Muscle layer of colon (tissue), 2 donors: ENCODE measurements around the gene NKAIN2.
"Not testable (repeated sequence)": the region's sequence is repeated elsewhere in the genome, so short reads cannot be mapped to it uniquely, and the experiment has no call there.

Experiments
- H3K27ac ChIP-seq: one replicate; pipeline ENCODE4 v1.7.0; 2013; ENCODE audit warnings: low read depth, mild to moderate bottlenecking, low read length, moderate library complexity
- H3K27me3 ChIP-seq, 2 donors: one replicate each; pipeline ENCODE4 v1.7.0; 2013; ENCODE audit warnings: low read length in 2 of 2, mild to moderate bottlenecking in 2 of 2; ENCODE audit not compliant: insufficient read depth in 2 of 2, control insufficient read depth in 1 of 2
- H3K36me3 ChIP-seq: one replicate; pipeline ENCODE4 v1.7.0; 2013; ENCODE audit warnings: mild to moderate bottlenecking, low read length; ENCODE audit not compliant: insufficient read depth
- H3K4me1 ChIP-seq: one replicate; pipeline ENCODE4 v1.7.0; 2013; ENCODE audit warnings: mild to moderate bottlenecking, low read length; ENCODE audit not compliant: insufficient read depth
- H3K4me3 ChIP-seq, 2 donors: one replicate each; pipeline ENCODE4 v1.7.0; 2013; ENCODE audit warnings: low read length in 2 of 2, low read depth in 1 of 2, mild to moderate bottlenecking in 1 of 2, moderate library complexity in 1 of 2
- H3K9ac ChIP-seq: one replicate; pipeline ENCODE4 v1.7.0; 2013; ENCODE audit warnings: low read length
- H3K9me3 ChIP-seq: one replicate; pipeline ENCODE4 v1.7.0; 2013; ENCODE audit warnings: mild to moderate bottlenecking, low read length
- donor health status: abdominal sarcoma.
- donor health status: Adenocarcinoma of cecum.

NKAIN2 gene

GRCh38 chr6:124683507-124683906, 879.8 kb downstream of the NKAIN2 start:
- H3K4me3 ChIP-seq, result no peak overlapping the region
- no peak overlapping the region for H3K9ac ChIP-seq
- H3K27ac ChIP-seq, result no peak overlapping the region
- H3K9me3 ChIP-seq, result peaks cover 2% of the 10 kb centered on the region
- no peaks in the 10 kb centered on the region for H3K27me3 ChIP-seq
- no peaks in the 10 kb centered on the region for H3K4me1 ChIP-seq
- H3K36me3 ChIP-seq, result no peaks in the 10 kb centered on the region

GRCh38 chr6:124684621-124685020, 881.0 kb downstream of the NKAIN2 start:
- no peak overlapping the region for H3K9ac ChIP-seq
- no peaks in the 10 kb centered on the region for H3K27me3 ChIP-seq
- H3K4me3 ChIP-seq, result no peak overlapping the region
- no peaks in the 10 kb centered on the region for H3K4me1 ChIP-seq
- H3K9me3 ChIP-seq, result no peaks in the 10 kb centered on the region
- H3K36me3 ChIP-seq, result no peaks in the 10 kb centered on the region
- H3K27ac ChIP-seq, result no peak overlapping the region

GRCh38 chr6:124688369-124688768, 884.7 kb downstream of the NKAIN2 start:
- Histone ChIP-seq H3K9me3 (no peaks in the 10 kb centered on the region), H3K4me3 (no peak overlapping the region), H3K36me3 (no peaks in the 10 kb centered on the region), H3K27ac (no peak overlapping the region), H3K4me1 (no peaks in the 10 kb centered on the region), H3K9ac (no peak overlapping the region), H3K27me3 (no peaks in the 10 kb centered on the region)

- Histone ChIP-seq H3K9ac (no peak overlapping the region), H3K4me1 (no peaks in the 10 kb centered on the region), H3K27ac (no peak overlapping the region), H3K4me3 (no peak overlapping the region), H3K36me3 (no peaks in the 10 kb centered on the region), H3K9me3 (no peaks in the 10 kb centered on the region), H3K27me3 (no peaks in the 10 kb centered on the region)
Observed at GRCh38 chr6:124694139-124694705, 890.6 kb downstream of the NKAIN2 start.

GRCh38 chr6:124699038-124699437, 895.4 kb downstream of the NKAIN2 start:
- Histone ChIP-seq H3K4me3 (no peak overlapping the region), H3K9ac (no peak overlapping the region), H3K27me3 (no peaks in the 10 kb centered on the region), H3K36me3 (no peaks in the 10 kb centered on the region), H3K27ac (no peak overlapping the region), H3K4me1 (no peaks in the 10 kb centered on the region), H3K9me3 (no peaks in the 10 kb centered on the region)

GRCh38 chr6:124703541-124703940, 899.9 kb downstream of the NKAIN2 start:
- H3K27me3 ChIP-seq, result no peaks in the 10 kb centered on the region
- no peaks in the 10 kb centered on the region for H3K36me3 ChIP-seq
- no peaks in the 10 kb centered on the region for H3K9me3 ChIP-seq
- no peak overlapping the region for H3K4me3 ChIP-seq
- H3K4me1 ChIP-seq, result no peaks in the 10 kb centered on the region
- H3K9ac ChIP-seq, result no peak overlapping the region
- H3K27ac ChIP-seq, result no peak overlapping the region

GRCh38 chr6:124712532-124712931, 908.9 kb downstream of the NKAIN2 start:
- H3K4me1 ChIP-seq, H3K9ac ChIP-seq, H3K9me3 ChIP-seq, H3K36me3 ChIP-seq, H3K4me3 ChIP-seq, H3K27ac ChIP-seq, H3K27me3 ChIP-seq: not testable (repeated sequence)

- no peaks in the 10 kb centered on the region for H3K9me3 ChIP-seq
- H3K27me3 ChIP-seq, result no peaks in the 10 kb centered on the region
- H3K4me3 ChIP-seq, result no peak overlapping the region
- no peak overlapping the region for H3K9ac ChIP-seq
- no peaks in the 10 kb centered on the region for H3K4me1 ChIP-seq
- H3K27ac ChIP-seq, result no peak overlapping the region
- no peaks in the 10 kb centered on the region for H3K36me3 ChIP-seq
Observed at GRCh38 chr6:124714728-124715127, 911.1 kb downstream of the NKAIN2 start.

GRCh38 chr6:124719913-124720312, 916.2 kb downstream of the NKAIN2 start:
- H3K36me3 ChIP-seq, result no peaks in the 10 kb centered on the region
- H3K27me3 ChIP-seq, result no peaks in the 10 kb centered on the region
- no peak overlapping the region for H3K27ac ChIP-seq

GRCh38 chr6:124721331-124721730, 917.7 kb downstream of the NKAIN2 start:
- Histone ChIP-seq H3K4me1 (no peaks in the 10 kb centered on the region), H3K27ac (no peak overlapping the region), H3K4me3 (no peak overlapping the region), H3K9me3 (no peaks in the 10 kb centered on the region), H3K36me3 (no peaks in the 10 kb centered on the region), H3K9ac (no peak overlapping the region), H3K27me3 (no peaks in the 10 kb centered on the region)

More at GRCh38 chr6:124719913-124720312, 916.2 kb downstream of the NKAIN2 start:
- H3K4me3 ChIP-seq, result no peak overlapping the region
- H3K9ac ChIP-seq, result no peak overlapping the region
- H3K9me3 ChIP-seq, result no peaks in the 10 kb centered on the region
- no peaks in the 10 kb centered on the region for H3K4me1 ChIP-seq

- Histone ChIP-seq H3K27me3 (no peaks in the 10 kb centered on the region), H3K4me3 (no peak overlapping the region), H3K36me3 (no peaks in the 10 kb centered on the region), H3K27ac (no peak overlapping the region), H3K9ac (no peak overlapping the region), H3K9me3 (no peaks in the 10 kb centered on the region), H3K4me1 (no peaks in the 10 kb centered on the region)
Observed at GRCh38 chr6:124722141-124722878, 918.6 kb downstream of the NKAIN2 start.

- Histone ChIP-seq H3K9ac (no peak overlapping the region), H3K4me3 (no peak overlapping the region), H3K36me3 (no peaks in the 10 kb centered on the region), H3K4me1 (no peaks in the 10 kb centered on the region), H3K27me3 (no peaks in the 10 kb centered on the region), H3K9me3 (no peaks in the 10 kb centered on the region), H3K27ac (no peak overlapping the region)
Observed at GRCh38 chr6:124723671-124724070, 920.0 kb downstream of the NKAIN2 start.
